HG02763 (cell line): ENCODE data around the gene SSPN.
A peak's percentile ranks its signal among the peaks of the same experiment; 100 is the strongest.

Source experiments
- ATAC-seq: cut with Tn5 transposase; IDR thresholded peaks from one replicate; pipeline ENCODE4 v1.9.1; 2021; ENCODE audit warnings: mild to moderate bottlenecking, moderate library complexity; ENCODE audit not compliant: unreplicated experiment

SSPN gene

GRCh38 chr12:26255893-26256645 lies 60.7 kb downstream of the SSPN start:
- ATAC-seq = no peak

- ATAC-seq = no peak
Measured at GRCh38 chr12:26264215-26264838, 69.0 kb downstream of the SSPN start.

GRCh38 chr12:26265606-26266005 lies 70.2 kb downstream of the SSPN start:
- ATAC-seq = no peak

- no peak for ATAC-seq
Measured at GRCh38 chr12:26266881-26267280, 71.5 kb downstream of the SSPN start.

GRCh38 chr12:26268841-26269561 lies 73.6 kb downstream of the SSPN start:
- no peak for ATAC-seq

- ATAC-seq = no peak
Measured at GRCh38 chr12:26269562-26270284, 74.3 kb downstream of the SSPN start.

GRCh38 chr12:26271024-26271423 lies 75.7 kb downstream of the SSPN start:
- ATAC-seq = no peak

GRCh38 chr12:26271889-26272492 lies 76.6 kb downstream of the SSPN start:
- no peak for ATAC-seq

GRCh38 chr12:26272851-26273250 lies 77.5 kb downstream of the SSPN start:
- ATAC-seq = no peak

GRCh38 chr12:26273811-26274210 lies 78.4 kb downstream of the SSPN start:
- no peak for ATAC-seq

- peak; percentile 92 for ATAC-seq
Measured at GRCh38 chr12:26274441-26275312, 79.3 kb downstream of the SSPN start.

GRCh38 chr12:26275313-26276131 lies 80.1 kb downstream of the SSPN start:
- no peak for ATAC-seq

- no peak for ATAC-seq
Measured at GRCh38 chr12:26276709-26277108, 81.3 kb downstream of the SSPN start.

GRCh38 chr12:26277506-26278246 lies 82.3 kb downstream of the SSPN start:
- ATAC-seq = no peak

GRCh38 chr12:26278266-26278665 lies 82.9 kb downstream of the SSPN start:
- no peak for ATAC-seq

GRCh38 chr12:26278666-26279065 lies 83.3 kb downstream of the SSPN start:
- ATAC-seq = no peak

GRCh38 chr12:26279091-26279490 lies 83.7 kb downstream of the SSPN start:
- ATAC-seq = no peak

GRCh38 chr12:26279908-26280307 lies 84.5 kb downstream of the SSPN start:
- ATAC-seq = no peak
